HepG2 (cell line): ENCODE data around the gene DRC7. TPM values are rescaled to one million over a fixed set of nuclear protein-coding genes. Genes with fewer than 3 reads are reported as not detected.

Experiments used
- AGO2 ChIP-seq: fragments of 200-400 bp; formaldehyde crosslinking; optimal IDR thresholded peaks from 2 replicates; pipeline ENCODE3; 2017; ENCODE audit warnings: mild to moderate bottlenecking, low read depth, low read length, moderate library complexity
- HNF4G ChIP-seq, 2 experiments: sonication (generic) in 1 of 2; formaldehyde crosslinking in 1 of 2; IDR thresholded peaks; 2 replicates each; pipeline versions ENCODE4 v1.4.0 to v1.6.1; 2011 to 2020; ENCODE audit warnings: borderline replicate concordance in 2 of 2, low read depth in 2 of 2, mild to moderate bottlenecking in 2 of 2, low read length in 1 of 2, missing genetic modification reagents in 1 of 2, moderate library complexity in 1 of 2
- SOX6 ChIP-seq, 2 experiments: fragments of 450-650 bp in 1 of 2; sonication (generic) in 1 of 2; formaldehyde crosslinking in 1 of 2; IDR thresholded peaks; 2 replicates each; pipeline versions ENCODE4 v1.4.0 to v1.6.1; 2017 to 2020; ENCODE audit warnings: antibody characterized with exemption in 1 of 2, mild to moderate bottlenecking in 1 of 2, missing genetic modification reagents in 1 of 2
- XRCC5 ChIP-seq: fragments of 200-400 bp; formaldehyde crosslinking; optimal IDR thresholded peaks from 2 replicates; pipeline ENCODE3; 2017; ENCODE audit warnings: mild to moderate bottlenecking, low read length
- ZNF136 ChIP-seq: sonication (generic); formaldehyde crosslinking; IDR thresholded peaks from 2 replicates; pipeline ENCODE4 v1.8.1; 2022; ENCODE audit warnings: low read depth, mild to moderate bottlenecking, moderate library complexity, missing genetic modification reagents
- ZNF580 ChIP-seq: IDR thresholded peaks from 2 replicates; pipeline ENCODE4 v1.6.1; 2016; ENCODE audit warnings: low read depth, borderline replicate concordance
- polyA plus RNA-seq, 8 experiments: library from polyadenylated mRNA; depleted of rRNA in 3 of 8; stranded (reverse) in 7 of 8; unstranded in 1 of 8; fragments of >200 nt; fragmentation: Illumina TruSeq in 4 of 8; extraction: Trizol in 4 of 8; gene quantifications; 2 replicates each; pipeline versions ENCODE4 v1.2.1 to v1.2.3, GENCODE V29; 2011 to 2016; ENCODE audit warnings: low read depth in 4 of 8, missing spikeins in 1 of 8, mixed read lengths in 1 of 8; ENCODE audit not compliant: insufficient read depth in 1 of 8
- total RNA-seq, 5 experiments: library from RNA; depleted of rRNA; stranded (reverse); fragments of >200 nt; fragmentation: Illumina TruSeq; extraction: Trizol; gene quantifications; 2 replicates each; pipeline ENCODE4 v1.2.3, GENCODE V29; 2016; ENCODE audit warnings: low read depth in 1 of 5
- TF ChIP-seq, protein P1 (sequence below): IDR thresholded peaks from 2 replicates; pipeline ENCODE4 v1.6.1; 2012; ENCODE audit warnings: low read depth, low read length, improper control_type of control experiment
- TF ChIP-seq, protein P2 (sequence below): sonication (generic); formaldehyde crosslinking; conservative IDR thresholded peaks from 2 replicates; pipeline ENCODE4 v1.4.0; 2020; ENCODE audit warnings: missing genetic modification reagents

DRC7 gene
- total and polyA plus RNA-seq, 2 of the 13 experiments (the other 11 are each of a cell fraction or from before 2014, with no cell fraction given) = 2.7 to 3.4 TPM

DNA sequence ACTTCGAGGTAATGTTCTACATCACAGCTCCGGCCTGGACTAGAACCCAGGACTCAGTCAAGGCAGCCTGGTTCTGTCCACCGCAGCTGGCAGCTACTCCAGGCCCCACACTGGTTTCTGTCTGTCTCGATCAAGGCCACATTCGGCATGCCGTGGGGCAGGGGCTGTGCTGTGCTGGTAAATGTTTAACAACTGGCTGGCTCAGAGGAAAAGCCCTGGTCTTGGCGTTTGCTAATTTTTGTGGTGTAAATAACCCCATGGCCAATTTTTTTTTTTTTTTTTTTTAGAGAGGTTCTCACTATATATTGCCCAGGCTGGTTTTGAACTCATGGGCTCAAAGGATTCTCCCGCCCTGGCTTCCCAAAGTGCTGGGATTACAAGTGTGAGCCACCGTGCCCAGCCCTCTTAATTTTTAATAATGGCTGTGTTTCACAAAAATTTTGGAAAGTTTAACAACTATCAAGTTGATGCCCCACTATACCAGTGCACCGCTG, 328 bp upstream of the DRC7 start (continued):
- TF ChIP-seq, protein P1, sequence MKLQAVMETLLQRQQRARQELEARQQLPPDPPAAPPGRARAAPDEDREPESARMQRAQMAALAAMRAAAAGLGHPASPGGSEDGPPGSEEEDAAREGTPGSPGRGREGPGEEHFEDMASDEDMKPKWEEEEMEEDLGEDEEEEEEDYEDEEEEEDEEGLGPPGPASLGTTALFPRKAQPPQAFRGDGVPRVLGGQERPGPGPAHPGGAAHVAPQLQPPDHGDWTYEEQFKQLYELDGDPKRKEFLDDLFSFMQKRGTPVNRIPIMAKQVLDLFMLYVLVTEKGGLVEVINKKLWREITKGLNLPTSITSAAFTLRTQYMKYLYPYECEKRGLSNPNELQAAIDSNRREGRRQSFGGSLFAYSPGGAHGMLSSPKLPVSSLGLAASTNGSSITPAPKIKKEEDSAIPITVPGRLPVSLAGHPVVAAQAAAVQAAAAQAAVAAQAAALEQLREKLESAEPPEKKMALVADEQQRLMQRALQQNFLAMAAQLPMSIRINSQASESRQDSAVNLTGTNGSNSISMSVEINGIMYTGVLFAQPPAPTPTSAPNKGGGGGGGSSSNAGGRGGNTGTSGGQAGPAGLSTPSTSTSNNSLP = peak; percentile 24; the same call in 1 of the 2 replicates
- no peak for TF ChIP-seq HNF4G (IDR thresholded peaks at IDR 0.05; ENCODE audit: borderline replicate concordance, low read depth, low read length)
- TF ChIP-seq HNF4G (CRISPR knock-in tag; IDR thresholded peaks at IDR 0.05; ENCODE audit: borderline replicate concordance, low read depth) = no peak
- peak; percentile 32 for TF ChIP-seq XRCC5
- TF ChIP-seq ZNF580 = no peak
- no peak for TF ChIP-seq ZNF136 (CRISPR knock-in tag)
- TF ChIP-seq SOX6 (IDR thresholded peaks at IDR 0.05) = no peak
- peak; percentile 78 for TF ChIP-seq SOX6 (CRISPR knock-in tag; IDR thresholded peaks at IDR 0.05)
- TF ChIP-seq AGO2 = no peak
- TF ChIP-seq, protein P2, sequence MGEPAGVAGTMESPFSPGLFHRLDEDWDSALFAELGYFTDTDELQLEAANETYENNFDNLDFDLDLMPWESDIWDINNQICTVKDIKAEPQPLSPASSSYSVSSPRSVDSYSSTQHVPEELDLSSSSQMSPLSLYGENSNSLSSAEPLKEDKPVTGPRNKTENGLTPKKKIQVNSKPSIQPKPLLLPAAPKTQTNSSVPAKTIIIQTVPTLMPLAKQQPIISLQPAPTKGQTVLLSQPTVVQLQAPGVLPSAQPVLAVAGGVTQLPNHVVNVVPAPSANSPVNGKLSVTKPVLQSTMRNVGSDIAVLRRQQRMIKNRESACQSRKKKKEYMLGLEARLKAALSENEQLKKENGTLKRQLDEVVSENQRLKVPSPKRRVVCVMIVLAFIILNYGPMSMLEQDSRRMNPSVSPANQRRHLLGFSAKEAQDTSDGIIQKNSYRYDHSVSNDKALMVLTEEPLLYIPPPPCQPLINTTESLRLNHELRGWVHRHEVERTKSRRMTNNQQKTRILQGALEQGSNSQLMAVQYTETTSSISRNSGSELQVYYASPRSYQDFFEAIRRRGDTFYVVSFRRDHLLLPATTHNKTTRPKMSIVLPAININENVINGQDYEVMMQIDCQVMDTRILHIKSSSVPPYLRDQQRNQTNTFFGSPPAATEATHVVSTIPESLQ (CRISPR knock-in tag) = no peak
